Measurements from ENCODE around the gene C11orf87. TPM values are rescaled to one million over a fixed set of nuclear protein-coding genes. Genes with fewer than 3 reads are reported as not detected.
A peak's percentile ranks its signal among the peaks of the same experiment; 100 is the strongest.

The C11orf87 gene
- total and polyA plus RNA-seq, 2 of the 8 experiments (the other 6 are each of a cell fraction or from before 2014, with no cell fraction given) = 0.22 to 0.32 TPM

- Histone ChIP-seq H4K8ac (ENCODE audit: extremely low read depth, insufficient read depth, low read length) (0 out of 2 replicates have a peak overlapping the region, but pooled peaks have one; percentile 23), H3K27ac (ENCODE audit: low read depth, low read length) (no peak overlapping the region), H3K4me3 (ENCODE audit: extremely low read depth in 1 of 4, insufficient read depth in 2 of 4, low read depth in 3 of 4, low read length in 4 of 4) (peak overlapping the region; percentile 41 to 69 (median 56)), H3K23me2 (ENCODE audit: low read depth, low read length) (peaks cover 16% of the 10 kb centered on the region), H3K23ac (ENCODE audit: insufficient read length) (no peak overlapping the region), H2BK12ac (ENCODE audit: low read depth, low read length) (no peak overlapping the region), H3K79me2 (ENCODE audit: control insufficient read depth in 1 of 2, insufficient read depth in 2 of 2, low read length in 2 of 2) (no peaks in the 10 kb centered on the region), H3K18ac (ENCODE audit: extremely low read depth, low read length) (no peak overlapping the region), H4K20me1 (replicated peaks in 1 of 2; ENCODE audit: control insufficient read depth in 1 of 2, insufficient read depth in 2 of 2, low read length in 2 of 2) (peaks cover 0 to 4% of the 10 kb centered on the region in 2 experiments), H3K9me3 (ENCODE audit: insufficient read depth in 2 of 2, low read depth in 1 of 2, low read length in 1 of 2) (no peaks in the 10 kb centered on the region), H2BK20ac (ENCODE audit: low read length) (no peak overlapping the region), H2BK15ac (ENCODE audit: low read length) (no peak overlapping the region; the same call in 1 of the 2 replicates), H3K27me3 (replicated peaks in 1 of 4; ENCODE audit: control insufficient read depth in 3 of 4, extremely low read depth in 1 of 4, insufficient read depth in 3 of 4, low read length in 3 of 4) (peaks cover 15 to 34% (median 30%) of the 10 kb centered on the region in 4 experiments), H4K5ac (ENCODE audit: insufficient read length, low read depth, low read length) (no peak overlapping the region), H2BK5ac (ENCODE audit: low read depth, low read length) (no peak overlapping the region), H2AFZ (ENCODE audit: low read length) (peak overlapping the region; percentile 42; the same call in 1 of the 2 replicates), H3K4me1 (replicated peaks in 1 of 4; ENCODE audit: control insufficient read depth in 3 of 4, insufficient read depth in 4 of 4, low read length in 3 of 4) (peaks cover 0 to 11% (median 6%) of the 10 kb centered on the region in 4 experiments; a peak in 5 of 7 replicates), H3K4me2 (ENCODE audit: insufficient read depth in 1 of 2, low read depth in 2 of 2, low read length in 2 of 2) (peak overlapping the region; percentile 94 to 98), H3K4ac (replicated peaks; ENCODE audit: insufficient read length, low read depth, low read length) (no peak overlapping the region), H4K91ac (replicated peaks; ENCODE audit: insufficient read length, low read length) (no peak overlapping the region), H3K14ac (ENCODE audit: insufficient read length) (no peak overlapping the region), H3K79me1 (ENCODE audit: low read depth, low read length) (no peaks in the 10 kb centered on the region), H3K56ac (replicated peaks; ENCODE audit: insufficient read length, low read depth, low read length) (no peak overlapping the region), H2BK120ac (replicated peaks; ENCODE audit: low read depth, low read length) (no peak overlapping the region), H3K36me3 (ENCODE audit: control insufficient read depth in 2 of 4, insufficient read depth in 4 of 4, low read length in 3 of 4) (no peaks in the 10 kb centered on the region), H2AK5ac (ENCODE audit: low read depth, low read length) (no peak overlapping the region), H3K9ac (replicated peaks in 1 of 4; ENCODE audit: extremely low read depth in 1 of 4, low read depth in 3 of 4, low read length in 3 of 4) (no peak overlapping the region)
- peak; percentile 2 to 61 for DNase-seq (ENCODE audit: low read depth in 1 of 2, low spot score in 2 of 2)
- 4% methylated on average over 37 of the region's 43 CpGs; no CpG with 5 or more reads in 1 of the 2 experiments for WGBS, 2 experiments (ENCODE audit: extremely low coverage in 1 of 2, insufficient coverage in 1 of 2, insufficient read length in 1 of 2, insufficient replicate concordance in 2 of 2, low coverage in 1 of 2, low lambda C conversion rate in 2 of 2, missing lambda C conversion rate in 1 of 2)
- ChIA-PET POLR2A (ENCODE audit: partially characterized antibody) (no interaction called here), CTCF (ENCODE audit: partially characterized antibody) (interaction anchor here (0.5 to 1.0 kb wide), 2 partner anchors 23 to 1937 kb away, joined by 3 read pairs; no protein-coding TSS in a partner anchor)
- FAIRE-seq = no peak
- no peak for TF ChIP-seq RNF2 (IDR thresholded peaks at IDR 0.05; ENCODE audit: borderline replicate concordance, low read depth, low read length, missing control alignments, poor library complexity, severe bottlenecking)
- TF ChIP-seq YY1 (IDR thresholded peaks at IDR 0.05; ENCODE audit: low read depth, low read length) = no peak
- TF ChIP-seq ZNF274 (IDR thresholded peaks at IDR 0.05; ENCODE audit: borderline replicate concordance, extremely low read depth, low read length) = no peak
- no peak for TF ChIP-seq POLR2A (IDR thresholded peaks at IDR 0.05; ENCODE audit: control extremely low read depth in 1 of 2, low read depth in 2 of 2, low read length in 2 of 2)
- no peak for TF ChIP-seq CHD2 (IDR thresholded peaks at IDR 0.05; ENCODE audit: low read length)
- peak; percentile 88 for TF ChIP-seq EZH2 (IDR thresholded peaks at IDR 0.05; ENCODE audit: low read depth, low read length, severe bottlenecking)
- TF ChIP-seq ASH2L (IDR thresholded peaks at IDR 0.05; ENCODE audit: low read length) = no peak
- TF ChIP-seq EGR1 (IDR thresholded peaks at IDR 0.05; ENCODE audit: borderline replicate concordance, low read depth, low read length) = no peak
- TF ChIP-seq RXRA (IDR thresholded peaks at IDR 0.05; ENCODE audit: insufficient read depth, low read depth, low read length) = no peak
- no peak for TF ChIP-seq BCL11A (IDR thresholded peaks at IDR 0.05; ENCODE audit: low read depth in 2 of 2, low read length in 2 of 2)
- TF ChIP-seq SIRT6 (IDR thresholded peaks at IDR 0.05; ENCODE audit: low read length) = no peak
- no peak for TF ChIP-seq CREB1 (IDR thresholded peaks at IDR 0.05)
- no peak for TF ChIP-seq TAF1 (IDR thresholded peaks at IDR 0.05; ENCODE audit: low read depth, low read length)
- no peak for TF ChIP-seq GABPA (IDR thresholded peaks at IDR 0.05; ENCODE audit: borderline replicate concordance, insufficient read depth, low read length)
- no peak for TF ChIP-seq CEBPB (IDR thresholded peaks at IDR 0.05; ENCODE audit: low read depth, low read length)
These were observed 978 bp downstream of the C11orf87 start for GRCh38 chr11:109422870-109423465.

All from H1 (cell line).